A673 (cell line): ENCODE results near the gene TOGARAM1.

Experiments used
- EZH2 ChIP-seq: fragments of 200-600 bp; sonication (generic); IDR thresholded peaks from 2 replicates; pipeline ENCODE4 v1.6.1; 2017; ENCODE audit warnings: borderline replicate concordance, low read depth, mild to moderate bottlenecking, mixed read lengths, antibody characterized with exemption, low read length; ENCODE audit not compliant: poor library complexity, severe bottlenecking
- TF ChIP-seq, protein P1 (sequence below): fragments of 300-800, 200-600 bp; sonication (generic); conservative IDR thresholded peaks from 2 replicates; pipeline ENCODE4 v1.5.1; 2017; ENCODE audit warnings: low read depth, mild to moderate bottlenecking, antibody characterized with exemption, low read length, moderate library complexity, mixed read lengths

DNA sequence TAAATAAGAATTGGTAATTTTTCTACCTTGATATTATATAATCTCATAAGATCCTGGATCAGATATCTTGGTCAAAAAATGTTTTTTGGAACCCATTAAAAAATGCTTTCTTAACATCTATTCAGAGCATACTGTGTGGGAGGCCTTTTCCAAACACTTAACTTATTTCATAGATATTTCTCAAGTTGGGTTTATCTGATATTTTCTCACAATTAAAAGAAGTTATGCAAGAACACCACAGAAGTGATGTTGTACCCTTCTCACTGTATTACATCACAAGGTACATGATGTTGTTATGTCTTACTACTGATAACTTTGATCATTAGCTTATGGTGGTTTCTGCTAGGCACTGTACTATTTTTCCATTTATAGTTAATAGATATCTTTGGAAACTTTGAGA, 98.6 kb downstream of the TOGARAM1 start:
- TF ChIP-seq, protein P1, sequence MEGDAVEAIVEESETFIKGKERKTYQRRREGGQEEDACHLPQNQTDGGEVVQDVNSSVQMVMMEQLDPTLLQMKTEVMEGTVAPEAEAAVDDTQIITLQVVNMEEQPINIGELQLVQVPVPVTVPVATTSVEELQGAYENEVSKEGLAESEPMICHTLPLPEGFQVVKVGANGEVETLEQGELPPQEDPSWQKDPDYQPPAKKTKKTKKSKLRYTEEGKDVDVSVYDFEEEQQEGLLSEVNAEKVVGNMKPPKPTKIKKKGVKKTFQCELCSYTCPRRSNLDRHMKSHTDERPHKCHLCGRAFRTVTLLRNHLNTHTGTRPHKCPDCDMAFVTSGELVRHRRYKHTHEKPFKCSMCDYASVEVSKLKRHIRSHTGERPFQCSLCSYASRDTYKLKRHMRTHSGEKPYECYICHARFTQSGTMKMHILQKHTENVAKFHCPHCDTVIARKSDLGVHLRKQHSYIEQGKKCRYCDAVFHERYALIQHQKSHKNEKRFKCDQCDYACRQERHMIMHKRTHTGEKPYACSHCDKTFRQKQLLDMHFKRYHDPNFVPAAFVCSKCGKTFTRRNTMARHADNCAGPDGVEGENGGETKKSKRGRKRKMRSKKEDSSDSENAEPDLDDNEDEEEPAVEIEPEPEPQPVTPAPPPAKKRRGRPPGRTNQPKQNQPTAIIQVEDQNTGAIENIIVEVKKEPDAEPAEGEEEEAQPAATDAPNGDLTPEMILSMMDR, result no peak
- TF ChIP-seq EZH2, result no peak
